ENCODE measurements around the gene OSBPL5. TPM values are rescaled to one million over a fixed set of nuclear protein-coding genes. Genes with fewer than 3 reads are reported as not detected.
A peak's percentile ranks its signal among the peaks of the same experiment; 100 is the strongest.
"Not testable (repeated sequence)": the region's sequence is repeated elsewhere in the genome, so short reads cannot be mapped to it uniquely, and the experiment has no call there.

OSBPL5 gene
- total RNA-seq, 2 donors from 2014 or later = 61.2 to 84.0 TPM

GRCh38 chr11:3081386-3081751, 83.7 kb downstream of the OSBPL5 start:
- no peak for DNase-seq (ENCODE audit: low spot score)
- intact Hi-C loops (cut with DNase I) = loop anchor here in 1 of 2 donors (5.0 kb wide), 1 partner anchor 341 kb away; no protein-coding TSS in a partner anchor

- intact Hi-C loops (cut with DNase I) = loop anchor here in 1 of 2 donors (5.0 kb wide), 1 partner anchor 341 kb away; no protein-coding TSS in a partner anchor
- no peak for DNase-seq (ENCODE audit: low spot score)
These were observed 84.3 kb downstream of the OSBPL5 start for GRCh38 chr11:3080733-3081385.

- intact Hi-C loops (cut with DNase I) = loop anchor here in 1 of 2 donors (5.0 kb wide), 1 partner anchor 342 kb away; no protein-coding TSS in a partner anchor
- no peak for DNase-seq (ENCODE audit: low spot score)
These were observed 85.0 kb downstream of the OSBPL5 start for GRCh38 chr11:3080104-3080503.

- intact Hi-C loops (cut with DNase I) = no loop called here
- peak; percentile 45 for DNase-seq (ENCODE audit: low spot score)
These were observed 87.2 kb downstream of the OSBPL5 start for GRCh38 chr11:3077846-3078440.

GRCh38 chr11:3077189-3077836, 87.8 kb downstream of the OSBPL5 start:
- intact Hi-C loops (cut with DNase I) = no loop called here
- peak; percentile 57 for DNase-seq (ENCODE audit: low spot score)

- intact Hi-C loops (cut with DNase I) = no loop called here
- DNase-seq (ENCODE audit: low spot score) = peak; percentile 47
These were observed 90.1 kb downstream of the OSBPL5 start for GRCh38 chr11:3074912-3075589.

GRCh38 chr11:3073029-3073435, 92.1 kb downstream of the OSBPL5 start:
- DNase-seq (ENCODE audit: low spot score) = no peak

GRCh38 chr11:3069425-3069824, 95.7 kb downstream of the OSBPL5 start:
- no peak for DNase-seq (ENCODE audit: low spot score)
- intact Hi-C loops (cut with DNase I) = no loop called here

More at GRCh38 chr11:3073029-3073435, 92.1 kb downstream of the OSBPL5 start:
- intact Hi-C loops (cut with DNase I) = no loop called here

- intact Hi-C loops (cut with DNase I) = not testable (repeated sequence)
These were observed 98.8 kb downstream of the OSBPL5 start for GRCh38 chr11:3066308-3066707.

GRCh38 chr11:3064709-3065108, 100.4 kb downstream of the OSBPL5 start:
- DNase-seq (ENCODE audit: low spot score); intact Hi-C loops (cut with DNase I): not testable (repeated sequence)

More at GRCh38 chr11:3066308-3066707, 98.8 kb downstream of the OSBPL5 start:
- DNase-seq (ENCODE audit: low spot score) = not testable (repeated sequence)

- intact Hi-C loops (cut with DNase I) = not testable (repeated sequence)
- DNase-seq (ENCODE audit: low spot score) = peak; percentile 18
These were observed 101.2 kb downstream of the OSBPL5 start for GRCh38 chr11:3063876-3064275.

- DNase-seq (ENCODE audit: low spot score); intact Hi-C loops (cut with DNase I): not testable (repeated sequence)
These were observed 101.7 kb downstream of the OSBPL5 start for GRCh38 chr11:3063432-3063831.

GRCh38 chr11:3060436-3061025, 104.6 kb downstream of the OSBPL5 start:
- intact Hi-C loops (cut with DNase I) = no loop called here

GRCh38 chr11:3058753-3059664, 106.1 kb downstream of the OSBPL5 start:
- peak; percentile 82 for DNase-seq (ENCODE audit: low spot score)

More at GRCh38 chr11:3060436-3061025, 104.6 kb downstream of the OSBPL5 start:
- DNase-seq (ENCODE audit: low spot score) = peak; percentile 58

GRCh38 chr11:3057069-3057963, 107.8 kb downstream of the OSBPL5 start, which contains the start of gene CARS1:
TSS of gene CARS1 (minus strand) at chr11:3057423. CDS start at chr11:3057367, 56 bp downstream.
- intact Hi-C loops (cut with DNase I) = loop anchor here in 1 of 2 donors (5.0 kb wide), 1 partner anchor 35 kb away; no protein-coding TSS in a partner anchor
- peak; percentile 99 for DNase-seq (ENCODE audit: low spot score)

More at GRCh38 chr11:3058753-3059664, 106.1 kb downstream of the OSBPL5 start:
- intact Hi-C loops (cut with DNase I) = loop anchor here in 1 of 2 donors (5.0 kb wide), 1 partner anchor 33 kb away; no protein-coding TSS in a partner anchor

- peak; percentile 66 for DNase-seq (ENCODE audit: low spot score)
- intact Hi-C loops (cut with DNase I) = loop anchor here in 1 of 2 donors (5.0 kb wide), 1 partner anchor 36 kb away; no protein-coding TSS in a partner anchor
These were observed 108.6 kb downstream of the OSBPL5 start for GRCh38 chr11:3056296-3057068.

All from posterior vena cava (tissue), 2 donors.